GM12878 (cell line): ENCODE measurements around the gene CFAP74. TPM values are rescaled to one million over a fixed set of nuclear protein-coding genes. Genes with fewer than 3 reads are reported as not detected.

ENCODE experiments used
- ATAC-seq: fragments of 200-7000 bp; cut with Tn5 transposase; 3 replicates; pipeline ENCODE4 v1.9.1; 2020; ENCODE audit warnings: mild to moderate bottlenecking, moderate library complexity
- BruUV-seq: library from RNA; stranded (reverse); fragments of 400-500 nt; replicated peaks from 2 replicates; lab custom pipeline; 2021; lab: Mats Ljungman, UMichigan
- CTCF ChIA-PET: fragments of 300-600 bp; sonication (Branson Sonifier 250); formaldehyde crosslinking; extraction: SDS; loops from one replicate; lab custom pipeline; 2021; ENCODE audit warnings: inconsistent platforms; lab: Yijun Ruan, JAX
- POLR2A ChIA-PET: fragments of 350-600 bp; formaldehyde crosslinking; extraction: SDS; loops from one replicate; lab custom pipeline; 2021; ENCODE audit warnings: inconsistent platforms; lab: Charles Lee
- RAD21 ChIA-PET: fragments of 300-600 bp; sonication (Branson Sonifier 250); formaldehyde crosslinking; loops from one replicate; lab custom pipeline; 2023; ENCODE audit warnings: antibody characterized with exemption; ENCODE audit not compliant: unreplicated experiment; lab: Charles Lee
- SMC1A ChIA-PET: fragments of 300-600 bp; sonication (Branson Sonifier 250); formaldehyde crosslinking; loops from one replicate; lab custom pipeline; 2023; ENCODE audit not compliant: unreplicated experiment, uncharacterized antibody; lab: Charles Lee
- DNase-seq: peaks from one replicate; pipeline ENCODE4 v3.0.0-alpha.2; 2011; ENCODE audit warnings: low read depth, low spot score
- FAIRE-seq: peaks from 3 replicates; lab custom pipeline; 2011; peaks lifted over from hg19 to GRCh38; lab: Jason Lieb, UNC
- H2AFZ ChIP-seq: 2 replicates; pipeline ENCODE4 v1.6.0; 2011; ENCODE audit warnings: low read depth, low read length, control low read depth; ENCODE audit not compliant: control insufficient read depth
- H3K27ac ChIP-seq: 2 replicates; pipeline ENCODE4 v1.5.1; 2011; ENCODE audit warnings: control low read depth; ENCODE audit not compliant: control insufficient read depth, insufficient read depth
- H3K27me3 ChIP-seq, 2 experiments: replicated peaks in 1 of 2; 2 replicates each; pipeline versions ENCODE4 v1.6.0 to v1.6.1; 2011; ENCODE audit warnings: low read length in 1 of 2; ENCODE audit not compliant: control insufficient read depth in 2 of 2, insufficient read depth in 2 of 2
- H3K36me3 ChIP-seq, 2 experiments: 2 replicates each; pipeline ENCODE4 v1.5.1; 2011; ENCODE audit warnings: low read length in 1 of 2; ENCODE audit not compliant: control insufficient read depth in 2 of 2, insufficient read depth in 2 of 2
- H3K4me1 ChIP-seq: 2 replicates; pipeline ENCODE4 v1.6.1; 2011; ENCODE audit warnings: mild to moderate bottlenecking, low read length, moderate library complexity, mixed read lengths; ENCODE audit not compliant: control insufficient read depth, insufficient read depth
- H3K4me2 ChIP-seq: 2 replicates; pipeline ENCODE4 v1.6.0; 2011; ENCODE audit warnings: control low read depth; ENCODE audit not compliant: control insufficient read depth, insufficient read depth
- H3K4me3 ChIP-seq: fragments of 200-600 bp; sonication (generic); 2 replicates; pipeline ENCODE4 v1.5.1; 2016
- H3K79me2 ChIP-seq: 2 replicates; pipeline ENCODE4 v1.6.0; 2011; ENCODE audit warnings: low read length; ENCODE audit not compliant: control insufficient read depth, insufficient read depth
- H3K9ac ChIP-seq: 2 replicates; pipeline ENCODE4 v1.8.0; 2011; ENCODE audit warnings: low read length, control low read depth, mixed read lengths; ENCODE audit not compliant: control insufficient read depth, insufficient read depth
- H3K9me3 ChIP-seq: replicated peaks from 3 replicates; pipeline ENCODE4 v1.5.1; 2011; ENCODE audit warnings: mild to moderate bottlenecking, low read length; ENCODE audit not compliant: control insufficient read depth, insufficient read depth
- H4K20me1 ChIP-seq: 2 replicates; pipeline ENCODE4 v1.6.0; 2011; ENCODE audit not compliant: control insufficient read depth, insufficient read depth
- CBFB ChIP-seq: IDR thresholded peaks from 2 replicates; pipeline ENCODE4 v1.6.1; 2016; ENCODE audit warnings: antibody characterized with exemption, low read depth
- CHD2 ChIP-seq: IDR thresholded peaks from 2 replicates; pipeline ENCODE4 v1.6.1; 2011; ENCODE audit warnings: low read depth, low read length, improper control_type of control experiment, borderline replicate concordance
- EED ChIP-seq: sonication (generic); IDR thresholded peaks from 2 replicates; pipeline ENCODE4 v1.6.1; 2016; ENCODE audit warnings: antibody characterized with exemption, low read depth
- FOS ChIP-seq: IDR thresholded peaks from 3 replicates; pipeline ENCODE4 v1.6.1; 2011; ENCODE audit warnings: borderline replicate concordance; ENCODE audit not compliant: insufficient read length; ENCODE audit errors: extremely low read depth
- HCFC1 ChIP-seq: fragments of 150-350 bp; IDR thresholded peaks from 2 replicates; pipeline ENCODE4 v1.6.1; 2014; ENCODE audit warnings: low read length
- NFIC ChIP-seq: IDR thresholded peaks from 2 replicates; pipeline ENCODE4 v1.6.1; 2012; ENCODE audit warnings: low read depth, mild to moderate bottlenecking, inconsistent platforms, low read length, moderate library complexity
- POU2F2 ChIP-seq: IDR thresholded peaks from 3 replicates; pipeline ENCODE4 v1.6.1; 2011; ENCODE audit warnings: low read depth, mild to moderate bottlenecking, low read length, borderline replicate concordance
- SUPT20H ChIP-seq: IDR thresholded peaks from 2 replicates; pipeline ENCODE4 v1.6.1; 2011; ENCODE audit warnings: low read depth, mild to moderate bottlenecking, low read length, moderate library complexity, borderline replicate concordance; ENCODE audit not compliant: control insufficient read depth
- ZBTB11 ChIP-seq: fragments of 450-650 bp; formaldehyde crosslinking; IDR thresholded peaks from 2 replicates; pipeline ENCODE4 v1.5.0; 2022; ENCODE audit warnings: mild to moderate bottlenecking, missing genetic modification characterization
- ZZZ3 ChIP-seq: IDR thresholded peaks from 2 replicates; pipeline ENCODE4 v1.6.1; 2011; ENCODE audit warnings: low read depth; ENCODE audit not compliant: control insufficient read depth, insufficient read length
- WGBS: methylation state at CpG from one replicate; pipeline ENCODE4 v1.1.6; 2016; ENCODE audit warnings: low lambda C conversion rate; ENCODE audit not compliant: insufficient replicate concordance, insufficient coverage; ENCODE audit errors: missing lambda C conversion rate; 5-methylcytosine and 5-hydroxymethylcytosine counted together
- in situ Hi-C: fragments of 300-500 bp; cut with MboI; formaldehyde crosslinking; loops from 9 replicates; pipeline ENCODE4 v1.14.3; 2018; ENCODE audit warnings: mixed read lengths
- intact Hi-C: fragments of 100-400 bp; cut with micrococcal nuclease; formaldehyde crosslinking; loops from one replicate; pipeline ENCODE4 v1.14.2; 2022; ENCODE audit not compliant: unreplicated experiment
- polyA plus RNA-seq, 11 experiments: library from polyadenylated mRNA; depleted of rRNA in 4 of 11; unstranded in 6 of 11; stranded (reverse) in 5 of 11; fragments of >200 nt; fragmentation: Nextera tagmentation in 4 of 11; fragmentation: Illumina TruSeq in 1 of 11; extraction: Ambion mirVana in 4 of 11; extraction: Trizol in 1 of 11; gene quantifications; 1 replicate in 1 of 11; 2 replicates in 10 of 11; pipeline versions ENCODE4 v1.2.1 to v1.2.3, GENCODE V29; 2011 to 2016; ENCODE audit warnings: inconsistent platforms in 2 of 11, missing spikeins in 2 of 11, low read depth in 1 of 11
- total RNA-seq, 4 experiments: library from RNA; depleted of rRNA in 3 of 4; stranded (reverse); fragments of >200 nt in 3 of 4; fragmentation: Illumina TruSeq in 1 of 4; extraction: Trizol in 1 of 4; gene quantifications; 2 replicates each; pipeline versions ENCODE4 v1.2.1 to v1.2.3, GENCODE V29; 2013 to 2021
- TF ChIP-seq, protein P1 (sequence below): fragments of 450-650 bp; IDR thresholded peaks from 2 replicates; pipeline ENCODE4 v1.6.1; 2016; ENCODE audit warnings: mild to moderate bottlenecking
- TF ChIP-seq, protein P2 (sequence below), 3 experiments: IDR thresholded peaks in 2 of 3; conservative IDR thresholded peaks in 1 of 3; 2 replicates each; pipeline ENCODE4 v1.5.1; 2011; ENCODE audit warnings: low read depth in 3 of 3, low read length in 3 of 3, mild to moderate bottlenecking in 3 of 3, control low read depth in 2 of 3, moderate library complexity in 2 of 3, inconsistent platforms in 1 of 3, mixed read lengths in 1 of 3; ENCODE audit not compliant: control insufficient read depth in 2 of 3, insufficient read depth in 1 of 3; ENCODE audit errors: extremely low read depth in 1 of 3
- TF ChIP-seq, protein P3 (sequence below): fragments of 450-650 bp; IDR thresholded peaks from 2 replicates; pipeline ENCODE4 v1.6.1; 2016; ENCODE audit warnings: mild to moderate bottlenecking, moderate library complexity, borderline replicate concordance

Gene CFAP74
- total and polyA plus RNA-seq, 10 of the 15 experiments (the other 5 are each of a cell fraction or from before 2014, with no cell fraction given) = 0.01 TPM; not detected in 9

GRCh38 chr1:1997576-1997975 is 6.0 kb downstream of the CFAP74 start:
- H3K27me3 ChIP-seq = no peaks in the 10 kb centered on the region
- TF ChIP-seq CBFB = no peak
- TF ChIP-seq HCFC1 = no peak
- TF ChIP-seq, protein P1, sequence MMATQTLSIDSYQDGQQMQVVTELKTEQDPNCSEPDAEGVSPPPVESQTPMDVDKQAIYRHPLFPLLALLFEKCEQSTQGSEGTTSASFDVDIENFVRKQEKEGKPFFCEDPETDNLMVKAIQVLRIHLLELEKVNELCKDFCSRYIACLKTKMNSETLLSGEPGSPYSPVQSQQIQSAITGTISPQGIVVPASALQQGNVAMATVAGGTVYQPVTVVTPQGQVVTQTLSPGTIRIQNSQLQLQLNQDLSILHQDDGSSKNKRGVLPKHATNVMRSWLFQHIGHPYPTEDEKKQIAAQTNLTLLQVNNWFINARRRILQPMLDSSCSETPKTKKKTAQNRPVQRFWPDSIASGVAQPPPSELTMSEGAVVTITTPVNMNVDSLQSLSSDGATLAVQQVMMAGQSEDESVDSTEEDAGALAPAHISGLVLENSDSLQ = no peak
- no peak for TF ChIP-seq POU2F2
- TF ChIP-seq, protein P2, sequence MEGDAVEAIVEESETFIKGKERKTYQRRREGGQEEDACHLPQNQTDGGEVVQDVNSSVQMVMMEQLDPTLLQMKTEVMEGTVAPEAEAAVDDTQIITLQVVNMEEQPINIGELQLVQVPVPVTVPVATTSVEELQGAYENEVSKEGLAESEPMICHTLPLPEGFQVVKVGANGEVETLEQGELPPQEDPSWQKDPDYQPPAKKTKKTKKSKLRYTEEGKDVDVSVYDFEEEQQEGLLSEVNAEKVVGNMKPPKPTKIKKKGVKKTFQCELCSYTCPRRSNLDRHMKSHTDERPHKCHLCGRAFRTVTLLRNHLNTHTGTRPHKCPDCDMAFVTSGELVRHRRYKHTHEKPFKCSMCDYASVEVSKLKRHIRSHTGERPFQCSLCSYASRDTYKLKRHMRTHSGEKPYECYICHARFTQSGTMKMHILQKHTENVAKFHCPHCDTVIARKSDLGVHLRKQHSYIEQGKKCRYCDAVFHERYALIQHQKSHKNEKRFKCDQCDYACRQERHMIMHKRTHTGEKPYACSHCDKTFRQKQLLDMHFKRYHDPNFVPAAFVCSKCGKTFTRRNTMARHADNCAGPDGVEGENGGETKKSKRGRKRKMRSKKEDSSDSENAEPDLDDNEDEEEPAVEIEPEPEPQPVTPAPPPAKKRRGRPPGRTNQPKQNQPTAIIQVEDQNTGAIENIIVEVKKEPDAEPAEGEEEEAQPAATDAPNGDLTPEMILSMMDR (IDR thresholded peaks at IDR 0.05 in 2 of 3, conservative IDR thresholded peaks at IDR 0.05 in 1 of 3; ENCODE audit: control insufficient read depth in 2 of 3, extremely low read depth in 1 of 3, insufficient read depth in 1 of 3, low read depth in 3 of 3, low read length in 3 of 3) = no peak
- no peak for TF ChIP-seq EED
- TF ChIP-seq CHD2 = no peak
- TF ChIP-seq, protein P3, sequence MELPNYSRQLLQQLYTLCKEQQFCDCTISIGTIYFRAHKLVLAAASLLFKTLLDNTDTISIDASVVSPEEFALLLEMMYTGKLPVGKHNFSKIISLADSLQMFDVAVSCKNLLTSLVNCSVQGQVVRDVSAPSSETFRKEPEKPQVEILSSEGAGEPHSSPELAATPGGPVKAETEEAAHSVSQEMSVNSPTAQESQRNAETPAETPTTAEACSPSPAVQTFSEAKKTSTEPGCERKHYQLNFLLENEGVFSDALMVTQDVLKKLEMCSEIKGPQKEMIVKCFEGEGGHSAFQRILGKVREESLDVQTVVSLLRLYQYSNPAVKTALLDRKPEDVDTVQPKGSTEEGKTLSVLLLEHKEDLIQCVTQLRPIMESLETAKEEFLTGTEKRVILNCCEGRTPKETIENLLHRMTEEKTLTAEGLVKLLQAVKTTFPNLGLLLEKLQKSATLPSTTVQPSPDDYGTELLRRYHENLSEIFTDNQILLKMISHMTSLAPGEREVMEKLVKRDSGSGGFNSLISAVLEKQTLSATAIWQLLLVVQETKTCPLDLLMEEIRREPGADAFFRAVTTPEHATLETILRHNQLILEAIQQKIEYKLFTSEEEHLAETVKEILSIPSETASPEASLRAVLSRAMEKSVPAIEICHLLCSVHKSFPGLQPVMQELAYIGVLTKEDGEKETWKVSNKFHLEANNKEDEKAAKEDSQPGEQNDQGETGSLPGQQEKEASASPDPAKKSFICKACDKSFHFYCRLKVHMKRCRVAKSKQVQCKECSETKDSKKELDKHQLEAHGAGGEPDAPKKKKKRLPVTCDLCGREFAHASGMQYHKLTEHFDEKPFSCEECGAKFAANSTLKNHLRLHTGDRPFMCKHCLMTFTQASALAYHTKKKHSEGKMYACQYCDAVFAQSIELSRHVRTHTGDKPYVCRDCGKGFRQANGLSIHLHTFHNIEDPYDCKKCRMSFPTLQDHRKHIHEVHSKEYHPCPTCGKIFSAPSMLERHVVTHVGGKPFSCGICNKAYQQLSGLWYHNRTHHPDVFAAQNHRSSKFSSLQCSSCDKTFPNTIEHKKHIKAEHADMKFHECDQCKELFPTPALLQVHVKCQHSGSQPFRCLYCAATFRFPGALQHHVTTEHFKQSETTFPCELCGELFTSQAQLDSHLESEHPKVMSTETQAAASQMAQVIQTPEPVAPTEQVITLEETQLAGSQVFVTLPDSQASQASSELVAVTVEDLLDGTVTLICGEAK = no peak
- TF ChIP-seq FOS = no peak
- no peak for TF ChIP-seq SUPT20H
- TF ChIP-seq ZBTB11 (CRISPR knock-in tag) = no peak
- no peak for TF ChIP-seq NFIC
- TF ChIP-seq ZZZ3 = no peak
- no peaks in the 10 kb centered on the region for H3K4me1 ChIP-seq
- DNase-seq (no peak), ATAC-seq (no peak), FAIRE-seq (no peak)
- H3K9ac ChIP-seq = no peak overlapping the region
- no peak overlapping the region for H3K4me2 ChIP-seq
- SMC1A ChIA-PET = no interaction called here
- POLR2A ChIA-PET = no interaction called here
- no peak overlapping the region for H3K4me3 ChIP-seq
- CTCF ChIA-PET = no interaction called here
- H3K27ac ChIP-seq = no peak overlapping the region
- no peak overlapping the region for H2AFZ ChIP-seq
- no peaks in the 10 kb centered on the region for H3K36me3 ChIP-seq
- no peaks in the 10 kb centered on the region for H4K20me1 ChIP-seq
- no TSS peak for BruUV-seq
- in situ Hi-C loops (no loop called here), intact Hi-C loops (no loop called here)
- RAD21 ChIA-PET = no interaction called here
- H3K9me3 ChIP-seq = no peaks in the 10 kb centered on the region
- WGBS = 38% methylated on average over 6 of the region's 6 CpGs
- H3K79me2 ChIP-seq = no peaks in the 10 kb centered on the region
